ENCODE data around the gene SDSL. TPM values are rescaled to one million over a fixed set of nuclear protein-coding genes. Genes with fewer than 3 reads are reported as not detected.

The SDSL gene
- total and polyA plus RNA-seq, 2 of the 13 experiments (the other 11 are each of a cell fraction or from before 2014, with no cell fraction given), result 1.2 to 1.7 TPM

DNA sequence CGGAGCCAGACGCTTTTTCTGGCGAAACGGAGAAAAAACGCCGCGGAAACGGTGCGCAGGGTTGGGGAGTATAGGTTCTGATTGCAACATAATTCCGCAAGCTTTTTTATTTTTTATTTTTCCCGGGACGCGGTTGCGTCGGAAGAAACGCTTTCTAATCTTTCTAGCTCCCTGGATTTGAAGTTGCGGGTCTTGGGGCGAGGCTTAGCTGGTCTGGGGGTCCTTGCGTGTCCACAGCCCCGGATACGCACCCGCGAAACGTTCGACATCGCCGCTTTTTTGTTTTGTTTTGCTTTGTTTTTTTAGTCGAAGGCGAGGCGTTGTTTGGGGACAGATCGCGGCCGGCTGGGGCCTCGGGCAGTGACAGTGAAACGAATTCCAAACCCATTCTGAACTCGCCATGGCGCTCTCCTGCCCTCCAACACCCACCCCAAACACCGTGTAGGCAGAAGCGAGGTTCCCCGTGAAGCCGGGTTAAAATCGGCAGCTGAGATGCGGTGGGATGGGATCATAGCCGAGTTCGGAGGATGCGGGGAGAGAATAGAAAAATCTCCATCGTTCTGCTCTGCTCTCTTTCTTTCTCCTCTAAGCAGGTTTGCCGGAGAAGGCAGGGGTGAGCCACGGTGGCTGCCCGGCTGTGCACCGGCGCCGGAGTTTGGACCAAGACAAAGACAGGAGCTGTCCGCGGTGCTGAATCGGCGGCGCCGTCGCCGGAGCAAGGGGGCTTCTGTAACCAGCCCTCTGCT, 57.6 kb downstream of the SDSL start (continued):
- TF ChIP-seq, protein P1, sequence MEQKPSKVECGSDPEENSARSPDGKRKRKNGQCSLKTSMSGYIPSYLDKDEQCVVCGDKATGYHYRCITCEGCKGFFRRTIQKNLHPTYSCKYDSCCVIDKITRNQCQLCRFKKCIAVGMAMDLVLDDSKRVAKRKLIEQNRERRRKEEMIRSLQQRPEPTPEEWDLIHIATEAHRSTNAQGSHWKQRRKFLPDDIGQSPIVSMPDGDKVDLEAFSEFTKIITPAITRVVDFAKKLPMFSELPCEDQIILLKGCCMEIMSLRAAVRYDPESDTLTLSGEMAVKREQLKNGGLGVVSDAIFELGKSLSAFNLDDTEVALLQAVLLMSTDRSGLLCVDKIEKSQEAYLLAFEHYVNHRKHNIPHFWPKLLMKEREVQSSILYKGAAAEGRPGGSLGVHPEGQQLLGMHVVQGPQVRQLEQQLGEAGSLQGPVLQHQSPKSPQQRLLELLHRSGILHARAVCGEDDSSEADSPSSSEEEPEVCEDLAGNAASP (CRISPR knock-in tag; IDR thresholded peaks at IDR 0.05; ENCODE audit: borderline replicate concordance), result peak; percentile 60; the same call in 1 of the 2 replicates
- TF ChIP-seq ZNF777 (CRISPR knock-in tag; IDR thresholded peaks at IDR 0.05), result 0 out of 2 replicates have a peak, but pooled peaks have one; percentile 34
- TF ChIP-seq ZZZ3 (CRISPR knock-in tag; IDR thresholded peaks at IDR 0.05; ENCODE audit: borderline replicate concordance), result no peak
- peak; percentile 85; the same call in 1 of the 2 replicates for TF ChIP-seq ZSCAN9 (CRISPR knock-in tag; IDR thresholded peaks at IDR 0.05; ENCODE audit: borderline replicate concordance)
- TF ChIP-seq ISL2 (CRISPR knock-in tag; IDR thresholded peaks at IDR 0.05), result peak; percentile 58
- TF ChIP-seq, protein P2, sequence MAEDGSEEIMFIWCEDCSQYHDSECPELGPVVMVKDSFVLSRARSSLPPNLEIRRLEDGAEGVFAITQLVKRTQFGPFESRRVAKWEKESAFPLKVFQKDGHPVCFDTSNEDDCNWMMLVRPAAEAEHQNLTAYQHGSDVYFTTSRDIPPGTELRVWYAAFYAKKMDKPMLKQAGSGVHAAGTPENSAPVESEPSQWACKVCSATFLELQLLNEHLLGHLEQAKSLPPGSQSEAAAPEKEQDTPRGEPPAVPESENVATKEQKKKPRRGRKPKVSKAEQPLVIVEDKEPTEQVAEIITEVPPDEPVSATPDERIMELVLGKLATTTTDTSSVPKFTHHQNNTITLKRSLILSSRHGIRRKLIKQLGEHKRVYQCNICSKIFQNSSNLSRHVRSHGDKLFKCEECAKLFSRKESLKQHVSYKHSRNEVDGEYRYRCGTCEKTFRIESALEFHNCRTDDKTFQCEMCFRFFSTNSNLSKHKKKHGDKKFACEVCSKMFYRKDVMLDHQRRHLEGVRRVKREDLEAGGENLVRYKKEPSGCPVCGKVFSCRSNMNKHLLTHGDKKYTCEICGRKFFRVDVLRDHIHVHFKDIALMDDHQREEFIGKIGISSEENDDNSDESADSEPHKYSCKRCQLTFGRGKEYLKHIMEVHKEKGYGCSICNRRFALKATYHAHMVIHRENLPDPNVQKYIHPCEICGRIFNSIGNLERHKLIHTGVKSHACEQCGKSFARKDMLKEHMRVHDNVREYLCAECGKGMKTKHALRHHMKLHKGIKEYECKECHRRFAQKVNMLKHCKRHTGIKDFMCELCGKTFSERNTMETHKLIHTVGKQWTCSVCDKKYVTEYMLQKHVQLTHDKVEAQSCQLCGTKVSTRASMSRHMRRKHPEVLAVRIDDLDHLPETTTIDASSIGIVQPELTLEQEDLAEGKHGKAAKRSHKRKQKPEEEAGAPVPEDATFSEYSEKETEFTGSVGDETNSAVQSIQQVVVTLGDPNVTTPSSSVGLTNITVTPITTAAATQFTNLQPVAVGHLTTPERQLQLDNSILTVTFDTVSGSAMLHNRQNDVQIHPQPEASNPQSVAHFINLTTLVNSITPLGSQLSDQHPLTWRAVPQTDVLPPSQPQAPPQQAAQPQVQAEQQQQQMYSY (CRISPR knock-in tag; IDR thresholded peaks at IDR 0.05), result 0 out of 2 replicates have a peak, but pooled peaks have one; percentile 67
- no peak for TF ChIP-seq PRPF4 (IDR thresholded peaks at IDR 0.05; ENCODE audit: low read depth, low read length, poor library complexity, severe bottlenecking)
- TF ChIP-seq SNRNP70 (IDR thresholded peaks at IDR 0.05; ENCODE audit: low read depth, low read length), result no peak
- TF ChIP-seq, protein P3, sequence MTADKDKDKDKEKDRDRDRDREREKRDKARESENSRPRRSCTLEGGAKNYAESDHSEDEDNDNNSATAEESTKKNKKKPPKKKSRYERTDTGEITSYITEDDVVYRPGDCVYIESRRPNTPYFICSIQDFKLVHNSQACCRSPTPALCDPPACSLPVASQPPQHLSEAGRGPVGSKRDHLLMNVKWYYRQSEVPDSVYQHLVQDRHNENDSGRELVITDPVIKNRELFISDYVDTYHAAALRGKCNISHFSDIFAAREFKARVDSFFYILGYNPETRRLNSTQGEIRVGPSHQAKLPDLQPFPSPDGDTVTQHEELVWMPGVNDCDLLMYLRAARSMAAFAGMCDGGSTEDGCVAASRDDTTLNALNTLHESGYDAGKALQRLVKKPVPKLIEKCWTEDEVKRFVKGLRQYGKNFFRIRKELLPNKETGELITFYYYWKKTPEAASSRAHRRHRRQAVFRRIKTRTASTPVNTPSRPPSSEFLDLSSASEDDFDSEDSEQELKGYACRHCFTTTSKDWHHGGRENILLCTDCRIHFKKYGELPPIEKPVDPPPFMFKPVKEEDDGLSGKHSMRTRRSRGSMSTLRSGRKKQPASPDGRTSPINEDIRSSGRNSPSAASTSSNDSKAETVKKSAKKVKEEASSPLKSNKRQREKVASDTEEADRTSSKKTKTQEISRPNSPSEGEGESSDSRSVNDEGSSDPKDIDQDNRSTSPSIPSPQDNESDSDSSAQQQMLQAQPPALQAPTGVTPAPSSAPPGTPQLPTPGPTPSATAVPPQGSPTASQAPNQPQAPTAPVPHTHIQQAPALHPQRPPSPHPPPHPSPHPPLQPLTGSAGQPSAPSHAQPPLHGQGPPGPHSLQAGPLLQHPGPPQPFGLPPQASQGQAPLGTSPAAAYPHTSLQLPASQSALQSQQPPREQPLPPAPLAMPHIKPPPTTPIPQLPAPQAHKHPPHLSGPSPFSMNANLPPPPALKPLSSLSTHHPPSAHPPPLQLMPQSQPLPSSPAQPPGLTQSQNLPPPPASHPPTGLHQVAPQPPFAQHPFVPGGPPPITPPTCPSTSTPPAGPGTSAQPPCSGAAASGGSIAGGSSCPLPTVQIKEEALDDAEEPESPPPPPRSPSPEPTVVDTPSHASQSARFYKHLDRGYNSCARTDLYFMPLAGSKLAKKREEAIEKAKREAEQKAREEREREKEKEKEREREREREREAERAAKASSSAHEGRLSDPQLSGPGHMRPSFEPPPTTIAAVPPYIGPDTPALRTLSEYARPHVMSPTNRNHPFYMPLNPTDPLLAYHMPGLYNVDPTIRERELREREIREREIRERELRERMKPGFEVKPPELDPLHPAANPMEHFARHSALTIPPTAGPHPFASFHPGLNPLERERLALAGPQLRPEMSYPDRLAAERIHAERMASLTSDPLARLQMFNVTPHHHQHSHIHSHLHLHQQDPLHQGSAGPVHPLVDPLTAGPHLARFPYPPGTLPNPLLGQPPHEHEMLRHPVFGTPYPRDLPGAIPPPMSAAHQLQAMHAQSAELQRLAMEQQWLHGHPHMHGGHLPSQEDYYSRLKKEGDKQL (CRISPR knock-in tag; IDR thresholded peaks at IDR 0.05; ENCODE audit: low read depth), result no peak
- TF ChIP-seq RARG (CRISPR knock-in tag; IDR thresholded peaks at IDR 0.05; ENCODE audit: low read depth), result no peak
- TF ChIP-seq, protein P4, sequence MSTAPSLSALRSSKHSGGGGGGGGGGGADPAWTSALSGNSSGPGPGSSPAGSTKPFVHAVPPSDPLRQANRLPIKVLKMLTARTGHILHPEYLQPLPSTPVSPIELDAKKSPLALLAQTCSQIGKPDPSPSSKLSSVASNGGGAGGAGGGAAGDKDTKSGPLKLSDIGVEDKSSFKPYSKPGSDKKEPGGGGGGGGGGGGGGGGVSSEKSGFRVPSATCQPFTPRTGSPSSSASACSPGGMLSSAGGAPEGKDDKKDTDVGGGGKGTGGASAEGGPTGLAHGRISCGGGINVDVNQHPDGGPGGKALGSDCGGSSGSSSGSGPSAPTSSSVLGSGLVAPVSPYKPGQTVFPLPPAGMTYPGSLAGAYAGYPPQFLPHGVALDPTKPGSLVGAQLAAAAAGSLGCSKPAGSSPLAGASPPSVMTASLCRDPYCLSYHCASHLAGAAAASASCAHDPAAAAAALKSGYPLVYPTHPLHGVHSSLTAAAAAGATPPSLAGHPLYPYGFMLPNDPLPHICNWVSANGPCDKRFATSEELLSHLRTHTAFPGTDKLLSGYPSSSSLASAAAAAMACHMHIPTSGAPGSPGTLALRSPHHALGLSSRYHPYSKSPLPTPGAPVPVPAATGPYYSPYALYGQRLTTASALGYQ (CRISPR knock-in tag; IDR thresholded peaks at IDR 0.05), result no peak
- TF ChIP-seq ZNF713 (CRISPR knock-in tag; IDR thresholded peaks at IDR 0.05), result no peak
- TF ChIP-seq, protein P5, sequence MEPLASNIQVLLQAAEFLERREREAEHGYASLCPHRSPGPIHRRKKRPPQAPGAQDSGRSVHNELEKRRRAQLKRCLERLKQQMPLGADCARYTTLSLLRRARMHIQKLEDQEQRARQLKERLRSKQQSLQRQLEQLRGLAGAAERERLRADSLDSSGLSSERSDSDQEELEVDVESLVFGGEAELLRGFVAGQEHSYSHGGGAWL (CRISPR knock-in tag; IDR thresholded peaks at IDR 0.05), result peak; percentile 75; the same call in 1 of the 2 replicates
- no peak for TF ChIP-seq ZNF337 (CRISPR knock-in tag; IDR thresholded peaks at IDR 0.05; ENCODE audit: borderline replicate concordance, low read depth)
- peak; percentile 85 for TF ChIP-seq ZFP90 (CRISPR knock-in tag; IDR thresholded peaks at IDR 0.05; ENCODE audit: borderline replicate concordance)
